Measurements from ENCODE around the gene MGAT1.

- TF ChIP-seq POLR2A (IDR thresholded peaks at IDR 0.05) (no peak), CTCF (IDR thresholded peaks at IDR 0.05 in 4 of 5, conservative IDR thresholded peaks at IDR 0.05 in 1 of 5) (no peak)
Measured at GRCh38 chr5:180795771-180796313, 6.8 kb downstream of the MGAT1 start.
